Lower leg skin (tissue), 4 donors: ENCODE measurements around the gene ASB2. TPM values are rescaled to one million over a fixed set of nuclear protein-coding genes. Genes with fewer than 3 reads are reported as not detected.

ENCODE experiments used
- DNase-seq, 2 donors: peaks; one replicate each; pipeline ENCODE4 v3.0.0-alpha.2; 2019; ENCODE audit warnings: low spot score in 2 of 2
- H3K4me3 ChIP-seq: fragments of 200-600 bp; sonication (generic); 2 replicates; pipeline ENCODE4 v1.5.1; 2017; ENCODE audit warnings: mild to moderate bottlenecking, low read depth; ENCODE audit not compliant: poor library complexity, severe bottlenecking
- POLR2A ChIP-seq, 2 donors: fragments of 450-650 bp; IDR thresholded peaks; one replicate each; pipeline ENCODE4 v1.6.1; 2016 to 2017; ENCODE audit warnings: antibody characterized with exemption in 2 of 2, mild to moderate bottlenecking in 1 of 2, moderate library complexity in 1 of 2
- WGBS, 2 donors: methylation state at CpG; one replicate each; pipeline ENCODE4 v1.1.5; 2018; 5-methylcytosine and 5-hydroxymethylcytosine counted together
- intact Hi-C: fragments of 100-400 bp; cut with DNase I; formaldehyde crosslinking; loops from one replicate; pipeline ENCODE4 v1.15.0; 2023; ENCODE audit warnings: low total_unique reads
- total RNA-seq, 4 donors: library from RNA; depleted of rRNA; stranded (reverse); fragments of >200 nt; gene quantifications; one replicate each; pipeline ENCODE4 v1.1.0, GENCODE V29; 2016
- TF ChIP-seq, protein P1 (sequence below), 3 donors: fragments of 450-650 bp; IDR thresholded peaks; one replicate each; pipeline ENCODE4 v1.5.1; 2016; ENCODE audit warnings: antibody characterized with exemption in 3 of 3, mild to moderate bottlenecking in 3 of 3, moderate library complexity in 2 of 3

The ASB2 gene, protein sequence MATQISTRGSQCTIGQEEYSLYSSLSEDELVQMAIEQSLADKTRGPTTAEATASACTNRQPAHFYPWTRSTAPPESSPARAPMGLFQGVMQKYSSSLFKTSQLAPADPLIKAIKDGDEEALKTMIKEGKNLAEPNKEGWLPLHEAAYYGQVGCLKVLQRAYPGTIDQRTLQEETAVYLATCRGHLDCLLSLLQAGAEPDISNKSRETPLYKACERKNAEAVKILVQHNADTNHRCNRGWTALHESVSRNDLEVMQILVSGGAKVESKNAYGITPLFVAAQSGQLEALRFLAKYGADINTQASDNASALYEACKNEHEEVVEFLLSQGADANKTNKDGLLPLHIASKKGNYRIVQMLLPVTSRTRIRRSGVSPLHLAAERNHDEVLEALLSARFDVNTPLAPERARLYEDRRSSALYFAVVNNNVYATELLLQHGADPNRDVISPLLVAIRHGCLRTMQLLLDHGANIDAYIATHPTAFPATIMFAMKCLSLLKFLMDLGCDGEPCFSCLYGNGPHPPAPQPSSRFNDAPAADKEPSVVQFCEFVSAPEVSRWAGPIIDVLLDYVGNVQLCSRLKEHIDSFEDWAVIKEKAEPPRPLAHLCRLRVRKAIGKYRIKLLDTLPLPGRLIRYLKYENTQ
- total RNA-seq, result 1 to 10 TPM in 2 of 4 donors, under 1 TPM in 2; 0.46 to 5.4 (median 1.8) TPM

DNA sequence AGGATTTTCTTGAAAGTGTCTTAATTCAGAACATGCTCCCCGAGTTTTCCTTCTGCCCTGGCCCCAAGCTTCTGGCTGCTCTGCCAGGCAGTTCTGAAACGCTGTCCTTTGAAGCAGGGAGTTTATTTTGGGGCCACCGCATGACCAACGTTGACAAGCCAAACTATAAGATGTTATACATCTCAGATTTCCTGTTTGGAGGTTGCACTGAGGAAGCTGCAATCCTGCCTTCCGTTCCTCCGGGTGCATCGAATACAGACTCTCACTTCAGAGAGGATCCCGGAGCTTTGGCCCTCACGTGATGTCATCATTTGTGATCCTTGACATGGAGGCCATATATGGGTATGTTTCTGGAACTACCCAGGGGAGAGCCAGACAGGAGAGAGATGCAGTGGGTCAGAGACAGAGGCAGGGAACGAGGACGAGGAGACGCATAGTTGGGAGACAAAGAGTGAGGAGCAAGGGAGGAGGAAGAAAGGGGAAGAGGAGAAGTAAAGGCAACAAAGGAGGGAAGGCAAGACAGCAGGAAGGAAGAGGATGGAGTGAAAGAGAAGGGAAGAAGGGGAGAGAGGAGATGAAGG lies at the start of gene ASB2:
TSS of gene ASB2 (minus strand) at position 94 of the 581 bp plus-strand sequence. CDS start 12,031 bp downstream, outside the sequence.
- no peak for TF ChIP-seq POLR2A (IDR thresholded peaks at IDR 0.05)
- TF ChIP-seq, protein P1, sequence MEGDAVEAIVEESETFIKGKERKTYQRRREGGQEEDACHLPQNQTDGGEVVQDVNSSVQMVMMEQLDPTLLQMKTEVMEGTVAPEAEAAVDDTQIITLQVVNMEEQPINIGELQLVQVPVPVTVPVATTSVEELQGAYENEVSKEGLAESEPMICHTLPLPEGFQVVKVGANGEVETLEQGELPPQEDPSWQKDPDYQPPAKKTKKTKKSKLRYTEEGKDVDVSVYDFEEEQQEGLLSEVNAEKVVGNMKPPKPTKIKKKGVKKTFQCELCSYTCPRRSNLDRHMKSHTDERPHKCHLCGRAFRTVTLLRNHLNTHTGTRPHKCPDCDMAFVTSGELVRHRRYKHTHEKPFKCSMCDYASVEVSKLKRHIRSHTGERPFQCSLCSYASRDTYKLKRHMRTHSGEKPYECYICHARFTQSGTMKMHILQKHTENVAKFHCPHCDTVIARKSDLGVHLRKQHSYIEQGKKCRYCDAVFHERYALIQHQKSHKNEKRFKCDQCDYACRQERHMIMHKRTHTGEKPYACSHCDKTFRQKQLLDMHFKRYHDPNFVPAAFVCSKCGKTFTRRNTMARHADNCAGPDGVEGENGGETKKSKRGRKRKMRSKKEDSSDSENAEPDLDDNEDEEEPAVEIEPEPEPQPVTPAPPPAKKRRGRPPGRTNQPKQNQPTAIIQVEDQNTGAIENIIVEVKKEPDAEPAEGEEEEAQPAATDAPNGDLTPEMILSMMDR (IDR thresholded peaks at IDR 0.05), result no peak
- 35 to 51% methylated on average over 12 of the region's 12 CpGs for WGBS, 2 donors
- DNase-seq, result no peak
- intact Hi-C loops, result no loop called here
- no peak within 1 kb of the TSS for H3K4me3 ChIP-seq

GRCh38 chr14:94025720-94026119 lies 49.4 kb upstream of the ASB2 start:
- H3K4me3 ChIP-seq, result no peak overlapping the region
- intact Hi-C loops, result no loop called here
- TF ChIP-seq, protein P1 (IDR thresholded peaks at IDR 0.05), result no peak
- TF ChIP-seq POLR2A (IDR thresholded peaks at IDR 0.05), result no peak
- DNase-seq, result no peak
- WGBS, 2 donors, result 40 to 45% methylated on average over 6 of the region's 6 CpGs

DNA sequence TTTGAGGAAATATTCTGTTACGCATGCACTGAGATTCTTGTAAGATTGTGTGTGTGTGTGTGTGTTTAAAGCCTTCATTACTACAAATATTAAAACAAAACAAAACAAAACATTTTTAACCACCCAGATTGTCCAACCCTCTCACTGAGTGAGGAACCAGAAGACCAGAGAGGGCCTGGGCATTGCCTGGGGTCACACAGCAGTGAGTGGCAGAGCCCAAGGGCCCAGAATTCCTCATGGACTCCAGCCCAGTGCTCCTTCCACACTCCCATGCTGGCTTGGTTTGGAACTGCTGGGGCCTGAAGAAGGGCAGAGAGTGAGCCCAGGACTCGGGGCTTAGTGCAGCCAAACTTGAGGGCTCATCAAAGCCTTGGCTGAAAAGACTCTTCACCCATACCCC lies 48.2 kb upstream of the ASB2 start:
- no peak for DNase-seq
- intact Hi-C loops, result no loop called here
- WGBS, 2 donors, result 93 to 100% methylated on average over 2 of the region's 2 CpGs
- TF ChIP-seq POLR2A (IDR thresholded peaks at IDR 0.05), result no peak
- TF ChIP-seq, protein P1 (IDR thresholded peaks at IDR 0.05), result no peak
- H3K4me3 ChIP-seq, result no peak overlapping the region

- no peak overlapping the region for H3K4me3 ChIP-seq
- DNase-seq, result no peak
- TF ChIP-seq POLR2A (IDR thresholded peaks at IDR 0.05), result no peak
- TF ChIP-seq, protein P1 (IDR thresholded peaks at IDR 0.05), result no peak
- WGBS, 2 donors, result 54 to 62% methylated on average over 10 of the region's 10 CpGs
- intact Hi-C loops, result no loop called here
Observed at GRCh38 chr14:94022532-94023411, 46.4 kb upstream of the ASB2 start.

DNA sequence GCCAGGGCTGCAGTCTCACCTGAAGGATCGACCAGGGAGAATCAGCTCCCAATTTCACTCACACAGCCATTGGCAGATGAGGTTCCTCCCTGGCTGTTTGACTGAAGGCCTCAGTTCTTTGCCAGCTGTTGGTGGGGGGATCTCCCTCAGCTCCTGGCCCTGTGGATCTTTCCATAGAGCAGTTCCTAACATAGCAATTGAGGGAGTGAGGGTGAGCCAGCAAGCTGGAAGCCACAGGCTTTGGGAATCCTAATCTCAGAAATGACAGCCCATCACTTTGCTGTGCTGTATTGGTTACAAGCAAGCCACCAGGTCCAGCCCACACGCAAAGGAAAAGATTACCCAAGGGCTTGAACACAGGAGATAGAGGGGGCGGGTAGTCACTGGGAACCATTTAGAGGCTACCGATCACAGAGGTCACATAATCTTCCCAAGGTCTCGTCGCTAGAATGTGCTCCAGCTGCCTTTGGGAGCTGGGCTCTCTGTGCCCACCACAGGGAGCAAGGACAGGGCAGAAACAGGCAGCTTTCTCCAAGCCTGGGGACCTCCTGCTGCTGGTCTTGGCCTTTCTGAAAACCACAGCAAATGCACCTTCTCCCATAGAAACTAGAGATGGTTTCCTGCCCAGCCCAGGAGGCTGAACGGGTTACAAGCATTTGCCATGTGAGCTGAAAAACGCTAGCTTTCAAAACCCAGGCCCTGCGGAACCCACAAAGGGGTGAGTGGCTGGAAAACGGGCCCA lies 45.2 kb upstream of the ASB2 start:
- no peak overlapping the region for H3K4me3 ChIP-seq
- TF ChIP-seq, protein P1 (IDR thresholded peaks at IDR 0.05), result no peak
- TF ChIP-seq POLR2A (IDR thresholded peaks at IDR 0.05), result no peak
- WGBS, 2 donors, result 76 to 89% methylated on average over 10 of the region's 10 CpGs
- no peak for DNase-seq
- intact Hi-C loops, result no loop called here
